ENCODE data around the gene PALMD.

The PALMD gene

GRCh38 chr1:99645699-99646531, at the start of gene PALMD:
Gene PALMD (plus strand): TSS chr1:99646113. CDS start chr1:99646318, 205 bp downstream.
- no peak for DNase-seq (ENCODE audit: low spot score)

DNA sequence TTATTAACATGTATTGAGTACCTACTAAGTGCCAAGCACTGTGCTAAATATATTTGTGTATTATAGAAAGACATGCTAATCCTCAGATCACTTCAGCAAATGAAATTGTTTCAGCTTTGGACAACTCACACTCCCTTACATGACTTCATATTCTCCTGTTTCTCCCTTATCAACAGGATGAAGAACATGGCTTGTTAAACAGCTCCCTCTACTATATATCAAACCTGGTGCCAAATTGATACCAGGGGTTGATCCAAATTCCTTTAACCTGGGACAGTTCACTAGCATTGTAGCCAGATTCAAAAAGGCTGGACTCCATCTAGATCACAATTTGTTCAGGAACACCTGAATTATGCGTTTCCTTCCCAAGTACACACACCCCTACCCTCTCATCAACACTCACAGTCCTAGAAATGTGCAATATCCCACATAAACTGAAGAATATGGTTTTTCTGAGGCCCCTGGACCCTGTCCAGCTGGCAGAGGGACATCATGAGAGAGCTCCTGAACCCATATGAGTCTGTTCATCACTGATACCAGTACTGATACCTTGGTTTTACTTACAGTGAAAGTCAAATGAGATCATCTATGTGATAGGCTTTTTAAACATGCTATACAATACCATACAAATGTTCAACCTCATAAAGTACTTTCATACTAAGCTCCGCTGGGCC, 47.0 kb upstream of the PALMD start:
- DNase-seq (ENCODE audit: low spot score): no peak

DNA sequence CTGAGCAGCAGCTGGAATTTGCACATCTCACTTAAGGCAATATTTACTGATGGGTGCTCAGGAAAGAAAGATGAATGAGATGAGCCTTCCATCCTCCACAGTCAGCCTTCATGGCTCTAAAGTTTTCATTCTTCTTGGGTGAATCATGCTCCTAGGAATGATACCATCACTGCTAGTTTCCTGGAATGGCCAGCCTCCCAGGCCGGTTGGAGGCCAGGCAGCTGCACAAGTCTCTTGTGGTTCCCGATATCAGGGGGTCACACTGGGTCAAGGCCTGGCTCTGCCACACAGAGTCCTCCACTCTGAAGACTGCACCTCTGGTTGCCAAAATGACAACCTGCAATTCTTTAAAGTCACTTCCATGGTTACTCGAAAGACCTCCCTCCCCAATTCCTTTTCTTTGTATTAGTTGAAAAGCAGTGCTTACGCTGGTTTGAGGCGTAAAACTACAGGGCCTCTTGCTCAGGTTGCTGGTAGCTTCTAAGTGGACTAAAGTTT, 46.2 kb upstream of the PALMD start:
- no peak for DNase-seq (ENCODE audit: low spot score)

GRCh38 chr1:99600782-99601181, 45.1 kb upstream of the PALMD start:
- no peak for DNase-seq (ENCODE audit: low spot score)

GRCh38 chr1:99601208-99601607, 44.7 kb upstream of the PALMD start:
- no peak for DNase-seq (ENCODE audit: low spot score)

DNA sequence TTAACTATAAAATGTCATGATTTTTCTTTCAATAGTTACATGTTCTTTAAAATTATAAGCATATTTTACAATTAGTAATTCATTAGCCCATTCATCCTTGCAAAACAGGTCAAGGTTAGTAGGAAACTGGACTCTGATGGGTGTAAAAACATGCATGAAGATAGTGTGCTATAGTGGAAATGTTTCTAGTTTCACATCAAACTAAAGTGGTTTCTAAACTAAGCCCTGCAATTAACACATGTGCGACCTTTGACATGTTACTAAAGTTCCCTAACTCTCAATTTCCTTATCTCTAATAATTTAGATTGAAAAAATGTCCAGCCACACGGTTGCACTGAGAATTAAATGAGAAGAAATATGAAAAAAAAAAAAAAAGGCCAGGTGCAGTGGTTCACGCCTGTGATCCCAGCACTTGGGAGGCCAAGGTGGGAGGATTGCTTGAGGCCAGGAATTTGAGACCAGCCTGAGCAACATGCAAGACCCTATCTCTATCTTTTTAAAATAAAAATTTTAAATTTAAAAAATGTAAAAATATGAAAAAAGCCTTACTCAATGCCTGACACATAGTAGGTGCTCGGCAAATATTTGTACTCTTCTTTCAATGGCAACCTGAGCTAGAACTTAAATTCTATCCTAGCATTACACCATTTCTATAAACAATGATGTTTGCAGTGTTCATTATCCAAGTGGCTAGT, 44.1 kb upstream of the PALMD start:
- DNase-seq (ENCODE audit: low spot score): no peak

GRCh38 chr1:99602404-99602969, 43.4 kb upstream of the PALMD start:
- DNase-seq (ENCODE audit: low spot score): no peak

DNA sequence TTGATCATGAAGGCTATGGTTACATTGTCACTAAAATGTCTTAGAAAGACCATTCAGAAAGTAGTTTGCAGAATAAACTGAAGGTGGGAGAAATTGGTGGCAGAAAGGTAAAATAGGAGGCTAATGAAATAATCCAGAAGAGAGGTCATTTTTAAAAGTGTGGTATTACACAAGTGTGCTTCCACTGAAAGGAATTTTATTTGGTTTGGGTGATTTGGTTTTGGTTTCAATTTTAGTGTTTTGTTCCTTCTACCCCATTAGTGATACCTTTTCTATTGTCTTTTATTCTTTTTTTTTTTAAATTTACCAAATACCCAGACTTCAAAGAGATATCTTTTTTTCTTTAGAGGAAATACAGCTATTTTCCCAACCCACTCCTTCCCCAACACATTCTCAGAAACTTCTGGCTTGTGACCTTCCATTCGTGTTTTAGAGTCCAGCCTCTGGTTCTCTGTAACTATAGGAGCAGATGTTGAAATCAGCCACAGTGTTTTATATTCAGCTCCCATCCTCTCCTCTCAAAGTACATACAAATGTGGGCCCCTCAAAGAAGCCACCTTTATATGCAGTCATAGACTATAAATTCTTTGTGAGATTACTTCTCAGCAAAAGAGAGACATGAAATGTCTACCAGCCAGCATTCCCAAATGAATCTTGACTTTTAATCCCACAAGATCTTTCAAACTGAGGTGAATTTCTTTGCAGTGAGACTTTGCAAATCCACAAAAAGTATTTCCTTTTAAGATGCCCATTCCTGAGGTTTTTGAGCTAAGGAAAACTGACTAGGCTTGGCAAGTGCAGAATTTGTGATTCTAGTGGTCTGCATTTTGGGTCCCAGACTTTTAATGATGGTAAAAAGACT, 42.0 kb upstream of the PALMD start:
- no peak for DNase-seq (ENCODE audit: low spot score)

GRCh38 chr1:99606306-99606705, 39.6 kb upstream of the PALMD start:
- DNase-seq (ENCODE audit: low spot score): no peak

GRCh38 chr1:99607590-99607989, 38.3 kb upstream of the PALMD start:
- DNase-seq (ENCODE audit: low spot score): no peak

GRCh38 chr1:99608058-99608457, 37.9 kb upstream of the PALMD start:
- no peak for DNase-seq (ENCODE audit: low spot score)

DNA sequence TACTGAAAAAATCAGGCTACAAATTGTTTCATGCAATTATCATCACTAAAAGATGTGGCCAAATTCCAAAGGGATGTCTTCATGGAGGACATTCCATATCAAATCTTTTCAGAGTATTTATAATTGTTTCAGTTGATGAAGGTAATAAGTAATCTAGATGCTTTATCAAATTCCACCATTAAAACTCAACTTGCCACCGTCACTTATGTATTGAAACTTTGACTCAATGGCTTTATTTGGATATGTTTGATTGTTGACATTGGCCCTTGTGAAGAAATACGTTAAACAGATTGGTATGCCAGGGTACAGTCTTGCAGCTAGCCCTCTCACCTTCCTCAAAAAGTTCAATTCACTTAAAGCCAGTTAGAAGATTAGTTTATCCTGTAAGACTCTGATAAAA, 32.2 kb upstream of the PALMD start:
- no peak for DNase-seq (ENCODE audit: low spot score)

DNA sequence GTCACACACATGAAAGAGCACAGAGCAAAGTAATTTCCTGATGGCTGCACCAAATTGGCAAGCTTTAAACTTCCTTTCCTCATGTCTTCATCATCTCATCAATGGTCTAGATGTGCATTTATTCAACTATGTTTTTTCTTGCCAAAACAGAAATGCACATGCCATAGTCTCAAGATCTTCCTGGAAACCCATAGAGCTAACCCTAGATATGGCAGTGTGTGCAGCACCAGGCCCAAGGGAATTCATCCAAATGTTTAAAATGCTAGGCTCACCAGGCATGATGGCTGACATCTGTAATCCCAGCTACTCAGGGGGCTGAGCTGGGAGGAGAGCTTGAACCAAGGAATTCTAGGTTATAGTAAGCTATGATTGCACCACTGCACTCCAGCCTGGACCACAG, 31.2 kb upstream of the PALMD start:
- no peak for DNase-seq (ENCODE audit: low spot score)

- DNase-seq (ENCODE audit: low spot score): no peak
These were observed 26.3 kb upstream of the PALMD start for GRCh38 chr1:99619583-99619982.

GRCh38 chr1:99621340-99621901, 24.5 kb upstream of the PALMD start:
- DNase-seq (ENCODE audit: low spot score): no peak

GRCh38 chr1:99622702-99623347, 23.1 kb upstream of the PALMD start:
- DNase-seq (ENCODE audit: low spot score): no peak

DNA sequence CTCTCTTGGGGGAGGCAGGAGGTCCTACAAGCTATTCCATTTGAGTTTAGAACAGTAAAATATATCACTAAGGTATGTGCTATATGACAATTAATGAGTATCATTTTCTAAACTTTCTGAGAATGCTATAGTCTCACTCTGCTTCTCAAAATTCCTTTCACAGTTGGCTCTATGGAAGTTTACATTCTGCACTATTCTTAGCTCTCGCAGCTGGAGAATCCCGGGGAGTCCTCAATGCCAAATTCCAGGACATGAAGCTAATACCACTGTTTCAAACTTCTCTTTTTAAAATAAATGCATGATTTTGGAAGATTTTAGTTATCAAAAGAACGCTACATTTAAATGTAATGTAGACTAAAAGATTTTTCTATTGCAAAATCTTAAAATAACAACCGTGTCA, 22.4 kb upstream of the PALMD start:
- no peak for DNase-seq (ENCODE audit: low spot score)

- no peak for DNase-seq (ENCODE audit: low spot score)
These were observed 18.3 kb upstream of the PALMD start for GRCh38 chr1:99627615-99628014.

- no peak for DNase-seq (ENCODE audit: low spot score)
These were observed 16.7 kb upstream of the PALMD start for GRCh38 chr1:99629164-99629563.

- no peak for DNase-seq (ENCODE audit: low spot score)
These were observed 10.8 kb upstream of the PALMD start for GRCh38 chr1:99634971-99635624.
